Measurements from ENCODE around the gene DOCK8. TPM values are rescaled to one million over a fixed set of nuclear protein-coding genes. Genes with fewer than 3 reads are reported as not detected.

The DOCK8 gene
- polyA plus RNA-seq, 1 donor (not counting 4 experiments of a cell fraction or from before 2014, with no cell fraction given), result 1.5 TPM

DNA sequence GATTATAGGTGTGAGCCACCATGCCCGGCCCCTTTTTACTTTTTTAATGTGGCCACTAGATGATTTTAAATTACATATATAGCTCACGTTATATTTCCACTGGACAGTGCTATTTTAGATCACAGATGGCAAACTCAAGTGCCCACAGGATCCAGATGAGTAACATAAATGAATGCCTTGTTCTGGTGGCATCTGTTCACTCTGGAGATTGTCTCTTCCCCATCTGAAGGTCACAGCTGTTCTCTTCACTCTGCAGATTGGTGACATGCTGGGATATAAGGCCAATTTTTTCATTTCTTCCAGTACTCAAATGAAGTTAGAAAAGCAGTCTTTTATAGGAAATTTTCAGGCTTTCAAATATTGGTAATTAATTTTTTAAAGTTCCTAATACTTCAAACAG lies 160.1 kb downstream of the DOCK8 start:
- Histone ChIP-seq H3K4me2 (ENCODE audit: control insufficient read depth, extremely low read depth, insufficient read depth, low read depth, low read length) (no peak overlapping the region), H3K9ac (ENCODE audit: control insufficient read depth, extremely low read depth, insufficient read depth, low read length) (no peak overlapping the region), H3K27ac (ENCODE audit: control insufficient read depth, insufficient read depth, low read length) (no peak overlapping the region), H3K36me3 (ENCODE audit: control insufficient read depth in 2 of 2, extremely low read depth in 1 of 2, insufficient read depth in 2 of 2, low read length in 2 of 2) (no peaks in the 10 kb centered on the region), H3K4me1 (ENCODE audit: control insufficient read depth, extremely low read depth, insufficient read depth, low read length) (no peaks in the 10 kb centered on the region), H3K9me3 (ENCODE audit: control insufficient read depth, low read depth, low read length) (no peaks in the 10 kb centered on the region), H3K9me1 (ENCODE audit: control insufficient read depth, extremely low read depth, insufficient read depth, low read length) (no peaks in the 10 kb centered on the region), H3K4me3 (ENCODE audit: control insufficient read depth in 2 of 3, extremely low read depth in 1 of 3, insufficient read depth in 2 of 3, low read depth in 1 of 3, low read length in 3 of 3) (no peak overlapping the region), H3K27me3 (ENCODE audit: control insufficient read depth, extremely low read depth, insufficient read depth, low read length) (no peaks in the 10 kb centered on the region), H3K79me2 (ENCODE audit: control insufficient read depth, insufficient read depth, low read length) (no peaks in the 10 kb centered on the region), H2AFZ (ENCODE audit: control insufficient read depth, low read length) (no peak overlapping the region), H4K20me1 (ENCODE audit: control insufficient read depth, extremely low read depth, insufficient read depth, low read length) (no peaks in the 10 kb centered on the region)
- no peak for TF ChIP-seq EZH2 (IDR thresholded peaks at IDR 0.05; ENCODE audit: low read length)
- TF ChIP-seq, protein P1, sequence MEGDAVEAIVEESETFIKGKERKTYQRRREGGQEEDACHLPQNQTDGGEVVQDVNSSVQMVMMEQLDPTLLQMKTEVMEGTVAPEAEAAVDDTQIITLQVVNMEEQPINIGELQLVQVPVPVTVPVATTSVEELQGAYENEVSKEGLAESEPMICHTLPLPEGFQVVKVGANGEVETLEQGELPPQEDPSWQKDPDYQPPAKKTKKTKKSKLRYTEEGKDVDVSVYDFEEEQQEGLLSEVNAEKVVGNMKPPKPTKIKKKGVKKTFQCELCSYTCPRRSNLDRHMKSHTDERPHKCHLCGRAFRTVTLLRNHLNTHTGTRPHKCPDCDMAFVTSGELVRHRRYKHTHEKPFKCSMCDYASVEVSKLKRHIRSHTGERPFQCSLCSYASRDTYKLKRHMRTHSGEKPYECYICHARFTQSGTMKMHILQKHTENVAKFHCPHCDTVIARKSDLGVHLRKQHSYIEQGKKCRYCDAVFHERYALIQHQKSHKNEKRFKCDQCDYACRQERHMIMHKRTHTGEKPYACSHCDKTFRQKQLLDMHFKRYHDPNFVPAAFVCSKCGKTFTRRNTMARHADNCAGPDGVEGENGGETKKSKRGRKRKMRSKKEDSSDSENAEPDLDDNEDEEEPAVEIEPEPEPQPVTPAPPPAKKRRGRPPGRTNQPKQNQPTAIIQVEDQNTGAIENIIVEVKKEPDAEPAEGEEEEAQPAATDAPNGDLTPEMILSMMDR (optimal IDR thresholded peaks at IDR 0.05 in 1 of 3, IDR thresholded peaks at IDR 0.05 in 1 of 3, conservative IDR thresholded peaks at IDR 0.05 in 1 of 3; ENCODE audit: extremely low read depth in 1 of 3, insufficient read depth in 2 of 3, low read length in 3 of 3), result no peak
- no peak for DNase-seq (ENCODE audit: low read depth, low spot score)
- no peak for FAIRE-seq
- dilution Hi-C loops (cut with MboI; ENCODE audit: extremely low pct_ligation_motif_present, low sequenced_read_pairs), result no loop called here

DNA sequence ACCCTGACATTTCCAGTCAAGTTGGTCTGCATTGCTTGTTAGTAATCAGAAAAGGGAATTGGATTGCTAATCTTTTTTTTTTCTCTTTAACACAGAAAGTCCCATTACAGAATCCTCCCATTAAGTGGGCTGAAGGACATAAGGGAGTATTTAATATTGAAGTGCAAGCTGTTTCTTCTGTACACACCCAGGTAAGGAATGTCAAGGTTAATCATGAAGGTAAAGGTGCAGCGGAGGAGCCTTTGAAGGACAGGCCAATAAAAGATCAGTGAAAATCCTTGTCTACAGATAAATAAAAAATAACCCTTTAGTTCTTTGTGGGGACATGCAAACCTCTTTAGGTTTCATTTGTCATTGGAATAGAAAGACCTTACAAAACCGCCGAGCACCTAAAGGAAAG lies 161.4 kb downstream of the DOCK8 start:
- no peaks in the 10 kb centered on the region for H3K9me3 ChIP-seq (ENCODE audit: control insufficient read depth, low read depth, low read length)
- H2AFZ ChIP-seq (ENCODE audit: control insufficient read depth, low read length), result no peak overlapping the region
- H3K79me2 ChIP-seq (ENCODE audit: control insufficient read depth, insufficient read depth, low read length), result no peaks in the 10 kb centered on the region
- no peak for TF ChIP-seq EZH2 (IDR thresholded peaks at IDR 0.05; ENCODE audit: low read length)
- TF ChIP-seq, protein P1 (optimal IDR thresholded peaks at IDR 0.05 in 1 of 3, IDR thresholded peaks at IDR 0.05 in 1 of 3, conservative IDR thresholded peaks at IDR 0.05 in 1 of 3; ENCODE audit: extremely low read depth in 1 of 3, insufficient read depth in 2 of 3, low read length in 3 of 3), result no peak
- H3K36me3 ChIP-seq (ENCODE audit: control insufficient read depth in 2 of 2, extremely low read depth in 1 of 2, insufficient read depth in 2 of 2, low read length in 2 of 2), result no peaks in the 10 kb centered on the region
- no peak overlapping the region for H3K4me3 ChIP-seq (ENCODE audit: control insufficient read depth in 2 of 3, extremely low read depth in 1 of 3, insufficient read depth in 2 of 3, low read depth in 1 of 3, low read length in 3 of 3)
- H3K27ac ChIP-seq (ENCODE audit: control insufficient read depth, insufficient read depth, low read length), result no peak overlapping the region
- H3K4me1 ChIP-seq (ENCODE audit: control insufficient read depth, extremely low read depth, insufficient read depth, low read length), result no peaks in the 10 kb centered on the region
- DNase-seq (ENCODE audit: low read depth, low spot score) (no peak), FAIRE-seq (no peak)
- no peaks in the 10 kb centered on the region for H3K9me1 ChIP-seq (ENCODE audit: control insufficient read depth, extremely low read depth, insufficient read depth, low read length)
- H3K9ac ChIP-seq (ENCODE audit: control insufficient read depth, extremely low read depth, insufficient read depth, low read length), result no peak overlapping the region
- H3K4me2 ChIP-seq (ENCODE audit: control insufficient read depth, extremely low read depth, insufficient read depth, low read depth, low read length), result no peak overlapping the region
- no peaks in the 10 kb centered on the region for H3K27me3 ChIP-seq (ENCODE audit: control insufficient read depth, extremely low read depth, insufficient read depth, low read length)
- dilution Hi-C loops (cut with MboI; ENCODE audit: extremely low pct_ligation_motif_present, low sequenced_read_pairs), result no loop called here
- H4K20me1 ChIP-seq (ENCODE audit: control insufficient read depth, extremely low read depth, insufficient read depth, low read length), result no peaks in the 10 kb centered on the region
